HS-27A (cell line): ENCODE results near the gene GSTA3.
"Not testable (repeated sequence)": the region's sequence is repeated elsewhere in the genome, so short reads cannot be mapped to it uniquely, and the experiment has no call there.

ENCODE experiments used
- DNase-seq: peaks from one replicate; pipeline ENCODE4 v3.0.0-alpha.2; 2012; ENCODE audit warnings: low read depth, missing footprints

The GSTA3 gene

DNA sequence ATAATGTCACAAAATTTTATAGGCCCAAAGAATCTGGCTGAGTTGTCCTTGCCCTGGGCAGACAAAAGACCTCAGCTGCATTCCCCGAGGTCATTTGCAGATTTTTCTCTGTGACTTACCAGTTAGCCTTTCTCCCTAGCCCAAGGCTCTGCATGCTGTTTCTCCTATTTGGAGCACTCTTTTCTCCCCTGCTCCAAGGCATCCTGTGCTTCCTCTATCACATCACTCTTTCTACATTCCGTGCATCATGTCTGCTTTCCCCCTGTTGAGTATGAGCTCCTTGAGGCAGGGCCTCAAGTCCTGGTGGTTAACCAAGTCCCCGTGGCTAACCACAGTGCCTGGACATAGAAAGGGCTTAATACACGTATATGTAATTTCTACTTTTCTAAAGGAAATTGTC lies 593 bp upstream of the GSTA3 start:
- DNase-seq: no peak

DNA sequence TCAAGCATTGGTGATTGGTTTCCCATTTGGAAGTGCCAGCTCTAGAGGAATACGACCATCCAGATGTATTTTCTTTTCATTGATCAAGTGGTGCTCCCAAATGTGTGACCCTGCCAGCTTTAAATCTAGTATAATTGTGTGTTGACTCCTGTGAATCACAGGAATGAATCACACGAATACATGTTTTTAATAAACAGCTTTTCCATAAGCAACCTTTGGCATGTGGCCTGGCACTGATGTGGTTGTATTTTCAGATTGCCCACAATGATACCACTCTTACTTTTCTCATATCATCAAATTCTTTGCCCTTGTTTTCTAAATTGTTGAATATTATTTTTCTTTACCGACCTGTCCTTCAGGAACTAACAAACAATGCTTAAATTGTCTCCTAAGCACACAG lies 367 bp downstream of the GSTA3 start:
- DNase-seq: no peak

GRCh38 chr6:52908526-52908925 lies 972 bp downstream of the GSTA3 start:
- DNase-seq: no peak

- no peak for DNase-seq
Observed at GRCh38 chr6:52904562-52905279, 4.8 kb downstream of the GSTA3 start.

- no peak for DNase-seq
Observed at GRCh38 chr6:52900536-52900935, 9.0 kb downstream of the GSTA3 start.

DNA sequence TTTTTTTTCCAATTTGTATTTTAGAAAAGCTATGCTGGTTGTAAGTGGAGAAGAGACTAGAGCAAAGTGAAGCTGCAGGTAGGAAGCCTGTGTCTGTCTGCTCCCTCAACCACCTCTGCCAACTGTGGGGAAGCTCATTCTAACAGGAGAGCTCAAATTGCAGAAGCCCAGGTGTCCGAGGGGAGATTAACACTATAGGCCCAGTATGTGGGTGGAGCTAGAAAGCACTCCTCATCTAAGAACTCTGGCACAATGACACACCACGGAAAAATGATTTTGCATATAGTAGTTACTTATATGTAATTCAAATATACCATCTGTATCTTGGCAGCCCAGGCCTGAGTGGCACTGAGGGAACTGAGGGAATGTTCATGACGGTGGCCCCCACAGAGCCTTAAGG lies 13.7 kb downstream of the GSTA3 start:
- not testable (repeated sequence) for DNase-seq

DNA sequence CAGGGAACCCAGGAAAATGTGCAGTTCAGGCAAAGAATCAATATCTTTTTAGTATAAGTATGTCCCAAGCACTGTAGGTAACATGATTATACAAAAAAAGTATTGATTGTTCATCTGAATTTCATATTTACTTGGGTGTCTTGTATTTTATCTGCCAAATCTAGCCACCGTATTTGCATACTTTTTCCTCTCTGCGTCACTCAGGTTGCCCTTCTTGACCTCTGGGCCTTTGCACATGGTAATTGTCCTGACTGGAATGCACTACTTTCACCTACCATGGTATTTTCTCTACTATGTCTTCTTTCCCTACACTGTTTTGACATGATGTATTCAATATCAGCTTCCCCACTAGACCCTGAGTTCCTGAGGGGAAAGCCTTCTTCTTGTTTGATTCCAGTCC lies 15.2 kb downstream of the GSTA3 start:
- DNase-seq: no peak

- no peak for DNase-seq
Observed at GRCh38 chr6:52893803-52894202, 15.7 kb downstream of the GSTA3 start.

- no peak for DNase-seq
Observed at GRCh38 chr6:52893221-52893620, 16.3 kb downstream of the GSTA3 start.

DNA sequence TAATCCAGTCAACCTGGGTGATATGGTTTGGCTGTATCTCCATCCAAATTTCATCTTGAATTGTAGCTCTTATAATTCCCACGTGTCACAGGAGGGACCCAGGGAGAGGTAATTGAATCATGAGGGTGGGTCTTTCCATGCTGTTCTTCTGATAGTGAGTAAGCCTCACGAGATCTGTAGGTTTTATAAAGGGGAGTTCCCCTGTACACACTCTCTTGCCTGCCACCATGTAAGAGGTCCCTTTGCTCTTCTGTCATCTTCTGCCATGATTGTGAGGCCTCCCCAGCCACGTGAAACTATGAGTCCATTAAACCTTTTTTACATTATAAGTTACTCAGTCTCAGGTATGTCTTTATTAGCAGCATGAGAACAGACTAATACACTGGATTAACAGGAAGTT lies 19.5 kb downstream of the GSTA3 start:
- no peak for DNase-seq

- no peak for DNase-seq
Observed at GRCh38 chr6:52887910-52888524, 21.5 kb downstream of the GSTA3 start.

DNA sequence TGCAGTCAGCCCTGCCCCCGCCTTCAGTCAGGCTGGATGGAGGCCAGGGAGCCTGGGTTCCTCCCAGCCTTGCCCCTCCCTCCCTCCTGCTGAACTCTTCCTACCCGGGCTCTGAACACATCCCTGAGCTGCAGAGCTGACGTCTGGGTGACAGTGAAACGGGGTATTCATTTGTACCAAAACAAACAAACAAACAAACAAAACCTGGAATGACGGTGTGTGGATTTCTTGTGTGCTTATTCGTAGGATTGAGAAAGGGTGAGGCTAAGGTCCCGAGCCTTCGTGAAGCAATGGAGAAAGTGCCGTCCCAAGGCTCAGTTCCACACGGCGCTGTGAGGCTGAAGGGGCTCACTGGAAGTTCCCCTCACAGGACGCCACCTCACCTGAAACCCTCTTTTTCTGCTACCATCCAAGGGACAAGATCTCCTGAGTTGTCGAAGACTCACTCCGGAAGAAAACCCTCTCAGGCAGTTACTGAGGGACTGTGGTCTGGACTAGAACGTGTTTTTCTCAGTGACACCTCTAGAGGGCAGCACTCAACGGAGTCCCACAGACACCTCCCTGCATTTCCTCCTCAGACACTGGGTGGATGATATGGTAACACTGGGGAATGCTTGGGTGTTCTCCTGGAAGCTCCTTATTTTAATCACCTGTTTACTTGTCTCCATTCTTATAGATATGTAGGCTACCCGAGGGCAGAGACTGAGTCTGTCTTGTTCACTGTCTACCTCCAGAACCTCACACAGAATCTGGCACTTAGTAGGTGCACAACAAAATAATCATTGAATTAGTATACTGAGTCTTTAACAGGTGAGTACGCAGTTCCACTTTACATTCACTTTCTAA lies 27.3 kb downstream of the GSTA3 start:
- no peak for DNase-seq

DNA sequence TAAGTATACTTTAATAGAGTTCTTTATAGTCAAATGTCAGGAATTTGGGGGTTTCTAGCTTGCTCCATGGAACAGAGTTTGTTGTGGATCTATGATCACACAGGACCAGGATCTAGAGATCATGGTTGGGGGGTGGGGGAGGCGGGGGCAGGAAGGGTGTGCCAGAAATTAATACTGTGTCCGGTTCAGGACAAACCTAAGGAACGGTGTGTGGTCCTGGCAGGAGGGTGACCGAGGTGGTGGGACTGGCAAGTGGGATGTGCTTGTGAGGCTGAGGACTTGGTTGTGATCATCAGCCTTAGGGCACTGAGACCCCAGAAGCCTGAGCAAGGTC lies 27.9 kb downstream of the GSTA3 start:
- no peak for DNase-seq

GRCh38 chr6:52877786-52878185 lies 31.7 kb downstream of the GSTA3 start:
- no peak for DNase-seq

- no peak for DNase-seq
Observed at GRCh38 chr6:52877168-52877567, 32.3 kb downstream of the GSTA3 start.

GRCh38 chr6:52876056-52876787 lies 33.3 kb downstream of the GSTA3 start:
- DNase-seq: no peak

DNA sequence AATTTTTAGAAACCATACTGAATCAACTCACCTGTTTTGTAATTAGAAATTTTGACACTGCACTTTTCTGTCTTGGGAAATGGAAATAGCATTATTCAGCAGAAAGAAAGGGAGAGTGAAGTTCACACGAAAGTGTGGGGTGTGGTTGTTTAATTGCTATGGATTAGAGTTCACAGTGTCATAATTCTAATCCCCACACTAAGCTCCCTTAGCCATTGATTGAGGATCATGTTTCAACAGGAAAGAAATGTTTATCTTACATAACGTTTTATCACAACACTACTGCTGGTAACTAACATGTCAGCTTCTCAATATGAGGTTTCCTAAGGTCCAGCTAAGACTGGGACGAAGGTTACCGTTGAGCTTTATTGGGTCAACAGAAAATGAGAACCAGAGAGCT lies 37.5 kb downstream of the GSTA3 start:
- DNase-seq: no peak

DNA sequence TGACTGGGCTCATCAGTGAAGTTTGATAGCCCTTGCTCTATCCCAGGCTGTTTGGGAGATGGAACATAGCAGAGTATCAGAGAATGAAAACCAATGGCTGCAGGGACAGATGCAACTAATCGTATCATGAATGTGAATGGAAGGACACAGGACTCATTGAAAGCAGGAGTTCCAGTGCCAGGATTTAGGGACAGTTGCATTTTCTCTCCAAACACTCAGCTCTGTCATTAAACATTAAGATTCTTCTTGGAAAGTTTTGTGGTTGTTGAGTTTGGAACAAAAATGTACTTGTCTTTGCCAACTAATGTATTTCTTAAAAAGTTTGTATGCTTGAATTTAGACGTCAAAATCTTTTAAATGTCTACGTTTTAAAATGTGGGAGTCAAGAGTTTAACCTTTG lies 37.9 kb downstream of the GSTA3 start:
- no peak for DNase-seq

GRCh38 chr6:52870335-52871091 lies 39.0 kb downstream of the GSTA3 start:
- not testable (repeated sequence) for DNase-seq

DNA sequence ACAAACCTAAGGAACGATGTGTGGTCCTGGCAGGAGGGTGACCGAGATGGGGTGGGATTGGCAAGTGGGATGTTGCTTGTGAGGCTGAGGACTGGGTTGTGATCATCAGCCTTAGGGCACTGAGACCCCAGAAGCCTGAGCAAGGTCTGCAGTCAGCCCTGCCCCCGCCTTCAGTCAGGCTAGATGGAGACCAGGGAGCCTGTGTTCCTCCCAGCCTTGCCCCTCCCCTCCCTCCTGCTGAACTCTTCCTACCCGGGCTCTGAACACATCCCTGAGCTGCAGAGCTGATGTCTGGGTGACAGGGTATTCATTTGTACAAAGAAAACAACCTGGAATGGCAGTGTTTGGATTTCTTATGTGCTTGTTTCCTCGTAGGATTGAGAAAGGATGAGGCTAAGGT lies 40.6 kb downstream of the GSTA3 start:
- DNase-seq: not testable (repeated sequence)

GRCh38 chr6:52868240-52868639 lies 41.3 kb downstream of the GSTA3 start:
- DNase-seq: no peak

- not testable (repeated sequence) for DNase-seq
Observed at GRCh38 chr6:52861151-52861550, 48.3 kb downstream of the GSTA3 start.
